HL-60 (cell line): ENCODE measurements around the gene NEDD8.

Source experiments
- POLR2AphosphoS5 ChIP-seq: IDR thresholded peaks from 2 replicates; pipeline ENCODE4 v1.6.1; 2012; ENCODE audit warnings: low read depth
- SPI1 ChIP-seq: IDR thresholded peaks from 2 replicates; pipeline ENCODE4 v1.6.1; 2012; ENCODE audit warnings: low read depth, mild to moderate bottlenecking, borderline replicate concordance
- TF ChIP-seq, protein P1 (sequence below): IDR thresholded peaks from one replicate; pipeline ENCODE4 v1.5.1; 2011; ENCODE audit warnings: low read length, control low read depth, inconsistent platforms; ENCODE audit not compliant: insufficient read depth
- TF ChIP-seq, protein P2 (sequence below): IDR thresholded peaks from 2 replicates; pipeline ENCODE4 v1.6.1; 2012; ENCODE audit warnings: low read depth; ENCODE audit not compliant: insufficient replicate concordance

DNA sequence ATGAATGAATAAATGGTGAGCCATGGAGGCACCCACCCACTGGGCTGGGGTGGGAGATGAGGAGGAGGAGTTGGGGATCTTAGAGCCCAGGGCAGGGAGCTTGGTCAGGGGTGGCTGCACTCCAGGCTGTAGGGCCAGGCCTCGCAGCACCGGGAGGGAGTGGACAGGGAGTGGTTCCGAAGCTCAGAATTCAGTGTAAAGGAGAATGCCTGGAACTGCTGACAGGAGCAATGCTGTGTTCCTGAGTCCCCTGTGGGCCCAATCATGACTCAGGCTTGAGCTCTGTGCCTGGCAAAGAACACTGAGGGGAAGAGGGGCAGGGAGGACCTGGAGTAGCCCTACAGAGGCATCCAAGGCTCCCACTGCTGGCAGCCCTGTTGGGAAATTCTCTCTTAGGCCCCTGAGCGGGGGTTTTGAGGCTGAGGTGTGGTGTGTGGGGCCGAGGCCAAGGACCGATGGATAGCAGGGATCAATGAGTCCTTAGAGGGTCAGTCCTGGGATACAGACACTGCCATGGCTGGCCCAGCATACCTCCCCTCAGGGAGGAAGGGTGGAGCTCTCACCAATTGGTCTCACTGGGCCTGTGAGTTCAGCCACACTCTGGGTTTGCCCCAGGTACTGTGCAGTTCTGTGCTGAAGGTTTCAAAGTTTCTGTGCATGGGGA, 48.8 kb upstream of the NEDD8 start:
- no peak for TF ChIP-seq SPI1
- TF ChIP-seq, protein P1, sequence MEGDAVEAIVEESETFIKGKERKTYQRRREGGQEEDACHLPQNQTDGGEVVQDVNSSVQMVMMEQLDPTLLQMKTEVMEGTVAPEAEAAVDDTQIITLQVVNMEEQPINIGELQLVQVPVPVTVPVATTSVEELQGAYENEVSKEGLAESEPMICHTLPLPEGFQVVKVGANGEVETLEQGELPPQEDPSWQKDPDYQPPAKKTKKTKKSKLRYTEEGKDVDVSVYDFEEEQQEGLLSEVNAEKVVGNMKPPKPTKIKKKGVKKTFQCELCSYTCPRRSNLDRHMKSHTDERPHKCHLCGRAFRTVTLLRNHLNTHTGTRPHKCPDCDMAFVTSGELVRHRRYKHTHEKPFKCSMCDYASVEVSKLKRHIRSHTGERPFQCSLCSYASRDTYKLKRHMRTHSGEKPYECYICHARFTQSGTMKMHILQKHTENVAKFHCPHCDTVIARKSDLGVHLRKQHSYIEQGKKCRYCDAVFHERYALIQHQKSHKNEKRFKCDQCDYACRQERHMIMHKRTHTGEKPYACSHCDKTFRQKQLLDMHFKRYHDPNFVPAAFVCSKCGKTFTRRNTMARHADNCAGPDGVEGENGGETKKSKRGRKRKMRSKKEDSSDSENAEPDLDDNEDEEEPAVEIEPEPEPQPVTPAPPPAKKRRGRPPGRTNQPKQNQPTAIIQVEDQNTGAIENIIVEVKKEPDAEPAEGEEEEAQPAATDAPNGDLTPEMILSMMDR = no peak
- TF ChIP-seq, protein P2, sequence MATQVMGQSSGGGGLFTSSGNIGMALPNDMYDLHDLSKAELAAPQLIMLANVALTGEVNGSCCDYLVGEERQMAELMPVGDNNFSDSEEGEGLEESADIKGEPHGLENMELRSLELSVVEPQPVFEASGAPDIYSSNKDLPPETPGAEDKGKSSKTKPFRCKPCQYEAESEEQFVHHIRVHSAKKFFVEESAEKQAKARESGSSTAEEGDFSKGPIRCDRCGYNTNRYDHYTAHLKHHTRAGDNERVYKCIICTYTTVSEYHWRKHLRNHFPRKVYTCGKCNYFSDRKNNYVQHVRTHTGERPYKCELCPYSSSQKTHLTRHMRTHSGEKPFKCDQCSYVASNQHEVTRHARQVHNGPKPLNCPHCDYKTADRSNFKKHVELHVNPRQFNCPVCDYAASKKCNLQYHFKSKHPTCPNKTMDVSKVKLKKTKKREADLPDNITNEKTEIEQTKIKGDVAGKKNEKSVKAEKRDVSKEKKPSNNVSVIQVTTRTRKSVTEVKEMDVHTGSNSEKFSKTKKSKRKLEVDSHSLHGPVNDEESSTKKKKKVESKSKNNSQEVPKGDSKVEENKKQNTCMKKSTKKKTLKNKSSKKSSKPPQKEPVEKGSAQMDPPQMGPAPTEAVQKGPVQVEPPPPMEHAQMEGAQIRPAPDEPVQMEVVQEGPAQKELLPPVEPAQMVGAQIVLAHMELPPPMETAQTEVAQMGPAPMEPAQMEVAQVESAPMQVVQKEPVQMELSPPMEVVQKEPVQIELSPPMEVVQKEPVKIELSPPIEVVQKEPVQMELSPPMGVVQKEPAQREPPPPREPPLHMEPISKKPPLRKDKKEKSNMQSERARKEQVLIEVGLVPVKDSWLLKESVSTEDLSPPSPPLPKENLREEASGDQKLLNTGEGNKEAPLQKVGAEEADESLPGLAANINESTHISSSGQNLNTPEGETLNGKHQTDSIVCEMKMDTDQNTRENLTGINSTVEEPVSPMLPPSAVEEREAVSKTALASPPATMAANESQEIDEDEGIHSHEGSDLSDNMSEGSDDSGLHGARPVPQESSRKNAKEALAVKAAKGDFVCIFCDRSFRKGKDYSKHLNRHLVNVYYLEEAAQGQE = no peak
- no peak for TF ChIP-seq POLR2AphosphoS5
